Hematopoietic multipotent progenitor cell treated with erythropoietin and hydrocortisone succinate and interleukin-3 and kit ligand, for 6 days (in vitro differentiated cells): ENCODE results near the gene TSPAN2.
"Not testable (repeated sequence)": the region's sequence is repeated elsewhere in the genome, so short reads cannot be mapped to it uniquely, and the experiment has no call there.

ENCODE experiments used
- DNase-seq: peaks from one replicate; pipeline ENCODE4 v3.0.0-alpha.2; 2015

Gene TSPAN2

GRCh38 chr1:115031595-115031994 lies 57.7 kb downstream of the TSPAN2 start:
- no peak for DNase-seq

- DNase-seq = no peak
These were observed 59.8 kb downstream of the TSPAN2 start, which contains the start of gene TSHB for GRCh38 chr1:115029526-115029925. TSS of gene TSHB (plus strand) at chr1:115029826. CDS start at chr1:115033363, 3,537 bp downstream.

DNA sequence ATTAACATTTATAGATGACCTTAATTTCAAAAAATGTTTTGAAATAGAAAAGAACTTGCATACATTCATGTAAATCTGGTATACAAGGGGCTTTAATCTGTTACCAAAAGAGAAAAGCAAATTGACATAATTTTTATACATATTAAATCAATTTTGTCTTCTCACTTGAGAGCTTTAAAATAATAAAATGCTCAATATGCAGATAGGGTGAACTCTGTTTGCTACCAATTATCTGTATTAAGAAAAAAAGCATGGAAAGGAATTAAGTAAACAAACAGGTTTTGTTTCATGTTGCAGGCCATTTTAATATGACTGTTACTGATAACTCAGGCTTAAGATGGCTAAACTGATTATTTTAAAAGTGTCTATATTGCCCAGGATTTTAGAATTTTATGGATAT lies 65.7 kb downstream of the TSPAN2 start:
- no peak for DNase-seq

DNA sequence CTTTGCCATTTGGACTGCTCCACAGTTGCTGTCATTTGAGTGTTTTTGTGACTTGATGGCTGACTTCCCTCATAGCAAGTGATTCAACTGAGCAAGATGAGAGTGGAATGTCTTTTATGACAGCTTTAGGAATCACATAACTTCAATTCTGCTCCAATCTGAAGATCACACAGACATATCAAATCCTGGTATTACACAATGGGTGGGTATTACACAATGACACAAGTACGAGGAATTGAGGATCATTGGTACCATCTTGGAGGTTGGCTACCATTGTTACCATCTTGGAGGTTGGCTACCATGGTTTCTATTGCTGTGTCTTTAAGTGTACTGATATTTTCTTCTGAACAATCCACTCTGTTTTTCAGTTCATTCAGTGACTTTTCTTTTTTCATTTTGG lies 68.2 kb downstream of the TSPAN2 start:
- no peak for DNase-seq

- DNase-seq = not testable (repeated sequence)
These were observed 69.8 kb downstream of the TSPAN2 start for GRCh38 chr1:115019549-115019948.

DNA sequence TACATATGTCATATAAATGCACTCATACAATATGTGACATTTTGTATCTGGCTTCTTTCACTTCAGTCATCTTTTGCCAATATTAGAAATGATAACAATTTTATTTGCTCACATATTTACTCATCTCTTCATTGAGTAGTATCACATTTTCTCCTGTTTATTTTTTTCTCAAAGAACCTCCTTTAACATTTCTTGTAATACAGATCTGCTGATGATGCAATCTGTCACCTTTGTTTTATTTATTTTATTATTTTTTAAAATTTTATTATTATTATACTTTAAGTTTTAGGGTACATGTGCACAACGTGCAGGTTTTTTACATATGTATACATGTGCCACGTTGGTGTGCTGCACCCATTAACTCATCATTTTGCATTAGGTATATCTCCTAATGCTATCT lies 75.5 kb downstream of the TSPAN2 start:
- no peak for DNase-seq

GRCh38 chr1:115012434-115012833 lies 76.9 kb downstream of the TSPAN2 start:
- DNase-seq = no peak

DNA sequence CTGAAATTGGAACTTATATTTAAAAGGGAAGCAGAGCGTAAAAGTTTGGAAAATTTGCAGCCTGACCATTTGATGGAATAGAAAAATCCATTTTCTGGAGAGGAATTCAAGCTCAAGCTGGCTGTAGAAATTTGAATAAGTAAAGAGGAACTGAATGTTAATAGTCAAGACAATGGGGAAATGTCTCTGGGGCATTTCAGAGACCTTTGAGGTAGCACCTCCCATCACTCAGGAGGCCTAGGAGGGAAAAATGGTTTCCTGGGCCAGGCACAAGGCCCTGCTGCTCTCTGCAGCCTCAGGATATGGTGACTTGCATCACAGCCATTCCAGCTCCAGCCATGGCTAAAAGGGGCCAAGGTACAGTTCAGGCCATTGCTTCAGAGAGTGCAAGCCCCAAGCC lies 77.3 kb downstream of the TSPAN2 start:
- no peak for DNase-seq

DNA sequence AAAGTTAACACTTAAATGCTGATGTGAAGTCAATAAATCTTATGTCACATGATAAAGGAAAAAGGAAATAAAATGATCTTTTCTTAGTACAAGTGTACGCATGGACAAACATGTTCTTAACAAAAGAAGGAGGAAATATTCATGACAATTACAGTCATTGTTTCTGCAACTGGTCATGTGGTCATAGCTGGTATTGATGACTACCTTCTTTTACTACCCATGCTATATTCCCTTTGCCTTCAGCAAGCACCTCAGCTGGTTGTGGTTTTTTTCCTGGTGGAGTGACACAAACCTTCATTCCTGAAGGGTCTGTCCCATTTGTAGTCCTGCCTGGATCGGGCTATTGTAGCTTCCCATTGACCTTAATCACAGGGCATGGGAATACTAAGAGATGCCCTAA lies 83.1 kb downstream of the TSPAN2 start:
- DNase-seq = no peak
